ENCODE data around the gene CACNA1C.

The CACNA1C gene

GRCh38 chr12:2401040-2401439 lies 348.3 kb downstream of the CACNA1C start:
- no peak for DNase-seq

GRCh38 chr12:2402073-2402579 lies 349.3 kb downstream of the CACNA1C start:
- DNase-seq, result no peak

- DNase-seq, result no peak
These were observed 350.6 kb downstream of the CACNA1C start for GRCh38 chr12:2403221-2403976.

GRCh38 chr12:2405039-2405438 lies 352.3 kb downstream of the CACNA1C start:
- no peak for DNase-seq

- DNase-seq, result no peak
These were observed 354.1 kb downstream of the CACNA1C start for GRCh38 chr12:2406903-2407302.

- DNase-seq, result no peak
These were observed 355.5 kb downstream of the CACNA1C start for GRCh38 chr12:2408262-2408661.

- DNase-seq, result no peak
These were observed 357.0 kb downstream of the CACNA1C start for GRCh38 chr12:2409656-2410265.

- DNase-seq, result no peak
These were observed 357.7 kb downstream of the CACNA1C start for GRCh38 chr12:2410496-2410895.

GRCh38 chr12:2411011-2411410 lies 358.2 kb downstream of the CACNA1C start:
- no peak for DNase-seq

GRCh38 chr12:2411616-2412304 lies 359.0 kb downstream of the CACNA1C start:
- DNase-seq, result no peak

GRCh38 chr12:2412305-2412643 lies 359.5 kb downstream of the CACNA1C start:
- no peak for DNase-seq

- no peak for DNase-seq
These were observed 360.5 kb downstream of the CACNA1C start for GRCh38 chr12:2413301-2413700.

GRCh38 chr12:2413999-2414792 lies 361.4 kb downstream of the CACNA1C start:
- no peak for DNase-seq

- DNase-seq, result no peak
These were observed 362.2 kb downstream of the CACNA1C start for GRCh38 chr12:2414810-2415567.

- no peak for DNase-seq
These were observed 362.8 kb downstream of the CACNA1C start for GRCh38 chr12:2415568-2415944.

GRCh38 chr12:2416158-2416557 lies 363.4 kb downstream of the CACNA1C start:
- no peak for DNase-seq

GRCh38 chr12:2417481-2418160 lies 364.8 kb downstream of the CACNA1C start:
- DNase-seq, result no peak

- no peak for DNase-seq
These were observed 365.8 kb downstream of the CACNA1C start for GRCh38 chr12:2418579-2418978.

- DNase-seq, result no peak
These were observed 369.8 kb downstream of the CACNA1C start for GRCh38 chr12:2422591-2422990.

GRCh38 chr12:2429032-2429431 lies 376.2 kb downstream of the CACNA1C start:
- DNase-seq, result no peak

- no peak for DNase-seq
These were observed 379.0 kb downstream of the CACNA1C start for GRCh38 chr12:2431810-2432209.

- no peak for DNase-seq
These were observed 380.1 kb downstream of the CACNA1C start for GRCh38 chr12:2432856-2433255.

Measured in stimulated activated CD4-positive, alpha-beta T cell treated with anti-CD3 and anti-CD28 coated beads, Interleukin-4, amount 100 ng/mL, for 4 hours (primary cell).